ENCODE data around the gene PSTPIP1.

DNA sequence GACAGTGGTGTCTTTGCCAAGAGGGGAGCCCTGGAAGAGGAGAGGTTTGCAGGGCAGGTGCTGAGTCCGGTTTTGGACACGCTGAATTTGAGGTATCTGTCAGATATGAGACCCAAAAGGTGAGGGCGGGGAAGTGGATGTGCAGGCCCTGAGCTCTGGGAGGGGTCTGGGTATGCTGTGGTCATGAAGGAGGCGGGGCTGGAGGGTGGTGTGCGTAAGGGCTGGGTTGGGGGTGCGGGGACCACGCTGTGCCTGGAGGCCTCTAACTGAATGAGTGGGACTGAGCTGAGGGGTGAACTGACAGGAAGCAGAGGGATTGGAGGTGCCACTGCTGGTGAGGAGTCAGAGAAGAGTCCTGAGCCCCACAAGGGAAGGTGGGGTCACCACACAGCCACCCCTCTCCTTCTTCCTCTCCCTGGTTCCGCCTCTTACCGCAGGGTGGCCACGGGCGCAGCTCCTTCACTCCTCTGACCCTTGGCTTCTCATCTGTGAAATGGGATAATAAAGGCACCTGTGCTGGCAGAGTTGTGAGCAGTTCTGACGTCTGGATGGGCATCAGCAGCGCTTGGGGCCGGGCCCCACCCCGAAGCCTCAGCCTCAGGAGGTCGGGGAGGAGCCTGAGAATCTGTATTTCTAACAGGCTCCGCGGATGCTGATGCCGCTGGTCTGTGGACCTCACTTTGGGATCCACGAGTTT, 28.8 kb downstream of the PSTPIP1 start:
- TF ChIP-seq, protein P1, sequence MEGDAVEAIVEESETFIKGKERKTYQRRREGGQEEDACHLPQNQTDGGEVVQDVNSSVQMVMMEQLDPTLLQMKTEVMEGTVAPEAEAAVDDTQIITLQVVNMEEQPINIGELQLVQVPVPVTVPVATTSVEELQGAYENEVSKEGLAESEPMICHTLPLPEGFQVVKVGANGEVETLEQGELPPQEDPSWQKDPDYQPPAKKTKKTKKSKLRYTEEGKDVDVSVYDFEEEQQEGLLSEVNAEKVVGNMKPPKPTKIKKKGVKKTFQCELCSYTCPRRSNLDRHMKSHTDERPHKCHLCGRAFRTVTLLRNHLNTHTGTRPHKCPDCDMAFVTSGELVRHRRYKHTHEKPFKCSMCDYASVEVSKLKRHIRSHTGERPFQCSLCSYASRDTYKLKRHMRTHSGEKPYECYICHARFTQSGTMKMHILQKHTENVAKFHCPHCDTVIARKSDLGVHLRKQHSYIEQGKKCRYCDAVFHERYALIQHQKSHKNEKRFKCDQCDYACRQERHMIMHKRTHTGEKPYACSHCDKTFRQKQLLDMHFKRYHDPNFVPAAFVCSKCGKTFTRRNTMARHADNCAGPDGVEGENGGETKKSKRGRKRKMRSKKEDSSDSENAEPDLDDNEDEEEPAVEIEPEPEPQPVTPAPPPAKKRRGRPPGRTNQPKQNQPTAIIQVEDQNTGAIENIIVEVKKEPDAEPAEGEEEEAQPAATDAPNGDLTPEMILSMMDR (IDR thresholded peaks at IDR 0.05) = no peak
- TF ChIP-seq POLR2A (IDR thresholded peaks at IDR 0.05) (no peak), POLR2AphosphoS5 (IDR thresholded peaks at IDR 0.05) (no peak)
